Measurements from ENCODE around the gene CWC22.

- TF ChIP-seq CTCF (IDR thresholded peaks at IDR 0.05; ENCODE audit: insufficient read depth, low read length, poor library complexity, severe bottlenecking) = no peak
- no peak for TF ChIP-seq EZH2phosphoT487 (conservative IDR thresholded peaks at IDR 0.05; ENCODE audit: low read length)
Observed at GRCh38 chr2:179911569-179911968, 95.5 kb downstream of the CWC22 start.
